8988T (cell line): ENCODE results near the gene PRAMEF4.
"Not testable (repeated sequence)": the region's sequence is repeated elsewhere in the genome, so short reads cannot be mapped to it uniquely, and the experiment has no call there.

ENCODE experiments used
- DNase-seq: peaks from one replicate; pipeline ENCODE4 v3.0.0; 2011

The PRAMEF4 gene

GRCh38 chr1:12886101-12886500 lies at the start of gene PRAMEF4:
TSS of gene PRAMEF4 (minus strand) at chr1:12886201. CDS start at chr1:12883394, 2,807 bp downstream.
- not testable (repeated sequence) for DNase-seq

GRCh38 chr1:12924368-12924767 lies 38.4 kb upstream of the PRAMEF4 start:
- not testable (repeated sequence) for DNase-seq

GRCh38 chr1:12921749-12922148 lies 35.7 kb upstream of the PRAMEF4 start:
- DNase-seq: not testable (repeated sequence)

GRCh38 chr1:12916310-12916709 lies 30.3 kb upstream of the PRAMEF4 start, which contains the start of gene PRAMEF7:
TSS of gene PRAMEF7 (plus strand) at chr1:12916610. CDS start at chr1:12917693, 1,083 bp downstream.
- DNase-seq: not testable (repeated sequence)

GRCh38 chr1:12903793-12904572 lies 18.0 kb upstream of the PRAMEF4 start:
- not testable (repeated sequence) for DNase-seq

- DNase-seq: not testable (repeated sequence)
Observed at GRCh38 chr1:12899186-12899585, 13.2 kb upstream of the PRAMEF4 start.

GRCh38 chr1:12898170-12898569 lies 12.2 kb upstream of the PRAMEF4 start, which contains the start of gene PRAMEF10:
TSS of gene PRAMEF10 (minus strand) at chr1:12898270. CDS start at chr1:12895847, 2,423 bp downstream.
- not testable (repeated sequence) for DNase-seq

GRCh38 chr1:12878453-12878852 lies 7.5 kb downstream of the PRAMEF4 start:
- not testable (repeated sequence) for DNase-seq

GRCh38 chr1:12863131-12863880 lies 22.7 kb downstream of the PRAMEF4 start:
- not testable (repeated sequence) for DNase-seq

GRCh38 chr1:12856786-12857185 lies 29.2 kb downstream of the PRAMEF4 start, which contains the start of gene PRAMEF2:
TSS of gene PRAMEF2 (plus strand) at chr1:12857086. CDS start at chr1:12859010, 1,924 bp downstream.
- DNase-seq: not testable (repeated sequence)

GRCh38 chr1:12851779-12852178 lies 34.2 kb downstream of the PRAMEF4 start:
- no peak for DNase-seq

GRCh38 chr1:12848620-12849019 lies 37.4 kb downstream of the PRAMEF4 start, which contains the start of gene HNRNPCL1:
TSS of gene HNRNPCL1 (minus strand) at chr1:12848720. CDS start at chr1:12848289, 431 bp downstream.
- DNase-seq: not testable (repeated sequence)

- DNase-seq: not testable (repeated sequence)
Observed at GRCh38 chr1:12833251-12833650, 52.8 kb downstream of the PRAMEF4 start.

- not testable (repeated sequence) for DNase-seq
Observed at GRCh38 chr1:12831310-12831709, 54.7 kb downstream of the PRAMEF4 start, which contains the start of gene PRAMEF11. TSS of gene PRAMEF11 (minus strand) at chr1:12831410. CDS start at chr1:12828789, 2,621 bp downstream.
